HG02571 (cell line): Measurements from ENCODE around the gene RHCE.
"Not testable (repeated sequence)": the region's sequence is repeated elsewhere in the genome, so short reads cannot be mapped to it uniquely, and the experiment has no call there.

Source experiments
- ATAC-seq: cut with Tn5 transposase; IDR thresholded peaks from one replicate; pipeline ENCODE4 v1.9.1; 2021; ENCODE audit warnings: mild to moderate bottlenecking, moderate library complexity; ENCODE audit not compliant: unreplicated experiment

Gene RHCE

GRCh38 chr1:25420715-25421114 is at the start of gene RHCE:
TSS of gene RHCE (minus strand) at chr1:25420825. CDS start at chr1:25420786, 39 bp downstream.
- not testable (repeated sequence) for ATAC-seq

GRCh38 chr1:25469177-25469576 is 48.6 kb upstream of the RHCE start:
- no peak for ATAC-seq

GRCh38 chr1:25468033-25468432 is 47.4 kb upstream of the RHCE start:
- ATAC-seq = no peak

GRCh38 chr1:25467616-25468015 is 47.0 kb upstream of the RHCE start:
- no peak for ATAC-seq

- ATAC-seq = no peak
Observed at GRCh38 chr1:25467193-25467592, 46.6 kb upstream of the RHCE start.

GRCh38 chr1:25462732-25463131 is 42.1 kb upstream of the RHCE start:
- ATAC-seq = no peak

- ATAC-seq = no peak
Observed at GRCh38 chr1:25461849-25462248, 41.2 kb upstream of the RHCE start.

- ATAC-seq = not testable (repeated sequence)
Observed at GRCh38 chr1:25460816-25461215, 40.2 kb upstream of the RHCE start.

GRCh38 chr1:25460020-25460419 is 39.4 kb upstream of the RHCE start:
- no peak for ATAC-seq

- ATAC-seq = no peak
Observed at GRCh38 chr1:25458541-25459298, 38.1 kb upstream of the RHCE start.

GRCh38 chr1:25456502-25456901 is 35.9 kb upstream of the RHCE start:
- ATAC-seq = no peak

GRCh38 chr1:25451908-25452307 is 31.3 kb upstream of the RHCE start:
- ATAC-seq = no peak

GRCh38 chr1:25450891-25451290 is 30.3 kb upstream of the RHCE start:
- no peak for ATAC-seq

- no peak for ATAC-seq
Observed at GRCh38 chr1:25447547-25447946, 26.9 kb upstream of the RHCE start.

GRCh38 chr1:25445993-25446538 is 25.4 kb upstream of the RHCE start:
- ATAC-seq = no peak

- not testable (repeated sequence) for ATAC-seq
Observed at GRCh38 chr1:25444604-25445003, 24.0 kb upstream of the RHCE start.

- no peak for ATAC-seq
Observed at GRCh38 chr1:25443030-25443699, 22.5 kb upstream of the RHCE start.

- ATAC-seq = no peak
Observed at GRCh38 chr1:25442178-25442577, 21.6 kb upstream of the RHCE start.

- ATAC-seq = no peak
Observed at GRCh38 chr1:25439287-25439686, 18.7 kb upstream of the RHCE start.

- no peak for ATAC-seq
Observed at GRCh38 chr1:25437672-25438071, 17.0 kb upstream of the RHCE start.

- ATAC-seq = no peak
Observed at GRCh38 chr1:25435397-25436108, 14.9 kb upstream of the RHCE start.
